IPS-11a (cell line): ENCODE results near the gene TRAPPC5.
"Not testable (repeated sequence)": the region's sequence is repeated elsewhere in the genome, so short reads cannot be mapped to it uniquely, and the experiment has no call there.

Experiments used
- H3K4me3 ChIP-seq: one replicate; pipeline ENCODE4 v1.5.1; 2013; ENCODE audit warnings: low read depth, low read length, control low read depth

Gene TRAPPC5

GRCh38 chr19:7680606-7681339 is at the start of gene TRAPPC5:
TRAPPC5 (plus strand) TSS chr19:7680833; CDS start chr19:7682254, 1,421 bp downstream.
- peak within 1 kb of the TSS; percentile 77 for H3K4me3 ChIP-seq

DNA sequence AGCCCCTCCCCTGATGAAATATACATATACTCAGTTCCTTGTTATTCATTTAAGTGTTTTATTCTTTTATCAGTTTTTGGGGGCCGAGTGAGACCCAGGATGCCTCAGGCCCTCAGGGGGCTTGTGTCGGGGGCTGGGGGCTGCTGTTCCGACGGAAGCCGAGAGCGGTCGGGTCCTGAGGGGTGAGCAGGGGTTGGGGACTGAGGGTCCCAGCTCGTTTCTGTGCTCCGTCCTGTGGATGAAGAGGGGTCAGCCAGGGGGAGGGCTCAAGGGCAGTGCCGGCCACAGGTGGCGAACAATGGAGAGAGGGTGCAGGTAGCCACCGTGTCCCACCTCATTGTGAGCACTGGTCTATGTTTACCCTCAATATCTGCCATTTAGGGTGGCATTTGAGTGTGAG is 49.1 kb upstream of the TRAPPC5 start:
- no peak overlapping the region for H3K4me3 ChIP-seq

DNA sequence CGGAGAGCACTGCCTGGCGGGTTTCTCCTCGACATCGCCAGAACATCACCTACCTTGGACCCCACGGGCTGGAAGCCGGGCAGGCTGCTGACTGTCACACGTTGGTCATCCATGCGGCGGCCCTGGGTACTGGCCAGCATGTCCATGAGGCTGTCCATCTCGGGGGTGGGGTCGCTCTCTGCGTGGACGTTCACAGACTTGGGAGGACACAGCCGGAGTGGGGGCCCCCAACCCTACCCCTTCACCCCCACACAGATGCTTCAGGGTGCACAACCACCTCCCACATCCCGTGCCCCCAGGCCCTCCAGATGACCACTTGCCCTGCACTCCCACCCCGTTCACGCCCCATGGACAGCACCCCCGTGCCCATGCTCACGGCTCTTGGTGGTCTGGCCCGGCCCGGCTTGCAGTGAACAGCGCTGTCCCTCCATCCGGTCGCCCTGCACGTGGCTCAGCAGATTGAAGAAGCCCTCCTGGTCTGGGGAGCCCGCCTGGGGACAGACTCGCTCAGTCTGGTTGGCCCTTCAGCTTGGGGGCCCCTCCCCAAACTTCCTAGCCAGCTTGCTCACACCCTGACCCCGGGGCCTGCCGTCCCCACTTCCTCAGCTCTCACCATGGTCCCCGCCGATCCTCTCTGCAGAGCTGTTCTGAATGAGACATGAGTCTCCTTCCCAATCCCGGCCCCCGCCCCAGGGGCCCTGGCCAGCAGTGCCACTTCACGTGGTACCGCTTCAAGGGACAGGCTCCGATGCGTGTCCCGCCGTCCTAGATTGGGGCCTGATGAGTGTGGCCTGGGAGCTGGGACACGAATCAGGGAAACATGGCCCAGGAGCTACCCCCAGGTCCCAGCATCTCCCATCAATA is 48.1 kb upstream of the TRAPPC5 start:
- no peak overlapping the region for H3K4me3 ChIP-seq

- H3K4me3 ChIP-seq = no peak within 1 kb of the TSS
Observed at GRCh38 chr19:7633698-7634097, 46.9 kb upstream of the TRAPPC5 start, which contains the start of gene PCP2. PCP2 (minus strand) TSS chr19:7633719; CDS start chr19:7633457, 262 bp downstream.

GRCh38 chr19:7635670-7636069 is 45.0 kb upstream of the TRAPPC5 start:
- H3K4me3 ChIP-seq = no peak overlapping the region

DNA sequence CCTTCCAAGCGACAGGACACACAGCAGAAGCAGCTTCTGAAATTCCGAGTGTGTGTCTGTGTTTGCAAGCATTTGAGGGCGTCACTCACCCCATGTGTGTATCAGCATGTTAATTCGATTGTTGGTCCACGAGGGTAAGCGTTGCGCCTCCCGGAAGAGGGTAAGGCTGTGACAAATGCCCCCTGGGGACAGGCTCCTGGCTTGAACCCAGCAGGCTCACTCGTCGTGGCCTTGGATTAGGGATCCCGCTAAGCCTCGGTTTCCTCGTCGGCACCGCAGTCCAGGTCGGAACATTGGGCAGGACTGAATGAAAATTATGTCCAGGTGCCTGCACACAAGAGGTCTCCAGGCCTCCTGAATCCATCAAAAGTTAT is 44.3 kb upstream of the TRAPPC5 start:
- no peak overlapping the region for H3K4me3 ChIP-seq

DNA sequence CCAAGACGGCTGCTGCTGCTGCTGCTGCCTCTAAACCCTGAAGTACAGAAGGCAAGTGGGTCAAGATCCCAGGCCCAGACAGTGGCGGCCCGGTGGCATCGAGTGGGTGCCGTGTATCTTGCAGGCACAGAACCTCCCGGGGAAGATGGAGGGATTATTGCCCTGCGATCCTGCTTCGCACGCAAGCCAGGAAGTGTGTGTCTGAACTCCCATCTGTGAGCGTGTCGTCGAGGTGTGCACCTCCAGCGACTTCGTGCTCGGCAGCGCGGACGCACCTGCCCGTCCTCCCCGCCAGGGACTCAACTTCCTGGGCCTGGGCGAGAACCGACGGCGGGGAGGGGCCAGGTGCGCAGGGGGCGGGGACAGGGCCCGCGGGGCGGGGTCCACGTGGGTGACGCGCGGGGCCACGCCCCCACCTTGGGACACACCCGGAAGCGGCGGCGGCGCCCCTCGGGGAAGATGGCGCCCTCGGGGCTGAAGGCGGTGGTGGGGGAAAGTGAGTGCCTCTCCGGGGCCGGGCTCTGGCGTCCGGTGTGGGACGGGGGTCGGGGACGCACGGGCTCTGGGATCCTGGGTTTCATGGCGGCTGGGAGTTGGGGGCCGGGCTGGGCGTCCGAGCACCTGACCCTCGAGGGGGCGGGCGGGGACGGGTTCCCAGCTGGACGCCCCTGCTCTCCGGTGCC is 43.8 kb upstream of the TRAPPC5 start, which contains the start of gene STXBP2:
STXBP2 (plus strand) TSS at position 420 of the 683 bp plus-strand sequence; CDS start at position 460, 40 bp downstream.
- peak within 1 kb of the TSS; percentile 62 for H3K4me3 ChIP-seq

DNA sequence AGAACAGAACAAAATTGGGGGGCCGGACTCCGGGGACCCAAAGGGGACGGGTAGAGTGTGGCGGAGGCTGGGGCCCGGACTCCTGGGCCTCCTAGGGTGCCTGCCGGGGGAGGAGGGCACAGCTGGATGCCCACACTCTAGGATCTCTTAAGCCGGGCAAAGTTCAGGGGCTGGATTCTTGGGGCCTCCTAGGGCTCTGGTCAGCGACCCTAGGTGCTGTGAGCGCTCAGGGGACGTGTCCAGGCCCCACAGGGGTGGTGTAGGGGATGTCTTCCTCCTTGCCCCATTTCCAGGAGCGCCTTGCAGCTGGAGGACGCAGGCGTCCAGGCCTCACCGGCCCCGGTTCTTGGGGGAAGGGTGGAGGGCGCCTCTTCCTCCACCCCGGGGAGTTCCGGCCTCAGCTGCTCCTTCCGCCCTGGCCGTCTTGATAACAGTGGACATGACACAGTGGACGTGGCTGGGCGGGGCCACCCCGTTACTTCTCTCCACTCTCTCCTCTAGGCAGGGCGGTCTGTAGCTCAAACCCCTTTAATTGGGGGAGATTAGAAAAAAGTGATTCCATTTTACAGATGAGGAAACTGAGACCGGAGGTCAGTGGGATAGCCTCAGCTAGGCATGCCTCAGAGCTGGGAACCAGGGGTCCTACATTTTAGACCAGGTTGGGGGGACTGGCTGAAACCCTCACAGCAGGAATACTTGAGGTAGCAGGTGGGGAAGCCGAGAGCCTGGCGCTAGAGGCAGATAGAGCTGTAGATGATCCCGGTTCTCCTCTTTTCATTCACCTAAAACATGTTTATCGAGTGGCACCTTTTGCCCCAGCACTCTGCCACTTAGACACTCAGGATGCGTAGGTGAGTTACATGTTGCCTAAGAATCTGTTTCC is 43.0 kb upstream of the TRAPPC5 start:
- H3K4me3 ChIP-seq = peak overlapping the region; percentile 62

DNA sequence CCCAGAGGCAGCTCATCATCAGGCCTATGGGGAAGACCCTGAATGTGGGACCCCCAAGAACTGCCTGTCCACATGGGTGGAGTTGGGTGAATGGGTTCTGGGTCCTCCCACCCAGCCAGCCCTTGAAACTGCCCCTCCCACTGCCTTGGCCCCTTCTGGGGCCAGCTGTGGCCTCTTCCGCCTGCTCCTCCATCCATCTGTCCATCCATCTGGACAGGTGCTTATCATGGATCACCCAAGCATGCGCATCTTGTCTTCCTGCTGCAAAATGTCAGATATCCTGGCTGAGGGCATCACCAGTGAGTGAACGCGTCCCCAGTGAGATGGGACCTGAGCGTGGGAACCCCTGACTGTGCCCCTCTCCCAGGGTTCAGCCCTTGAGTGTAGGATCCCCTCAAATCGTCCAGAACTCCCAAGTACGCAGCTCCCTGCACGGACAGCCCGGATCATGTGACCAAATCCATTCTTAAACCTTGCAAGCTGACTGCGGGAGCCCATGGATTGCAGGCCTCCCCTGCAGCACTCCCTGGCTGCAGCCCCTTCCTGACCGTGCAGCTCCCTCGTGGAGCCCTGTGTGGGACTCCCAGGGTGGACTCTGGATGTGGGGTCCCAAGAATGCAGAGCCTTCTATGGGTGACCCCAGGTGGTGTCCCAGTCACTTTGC is 41.7 kb upstream of the TRAPPC5 start:
- no peak overlapping the region for H3K4me3 ChIP-seq

GRCh38 chr19:7639863-7640348 is 40.7 kb upstream of the TRAPPC5 start:
- H3K4me3 ChIP-seq = no peak overlapping the region

GRCh38 chr19:7640803-7641202 is 39.8 kb upstream of the TRAPPC5 start:
- H3K4me3 ChIP-seq = no peak overlapping the region

GRCh38 chr19:7641290-7642276 is 39.0 kb upstream of the TRAPPC5 start:
- no peak overlapping the region for H3K4me3 ChIP-seq

- no peak overlapping the region for H3K4me3 ChIP-seq
Observed at GRCh38 chr19:7642295-7643030, 38.2 kb upstream of the TRAPPC5 start.

GRCh38 chr19:7643031-7643415 is 37.6 kb upstream of the TRAPPC5 start:
- H3K4me3 ChIP-seq = no peak overlapping the region

GRCh38 chr19:7643629-7644549 is 36.7 kb upstream of the TRAPPC5 start:
- H3K4me3 ChIP-seq = not testable (repeated sequence)

- H3K4me3 ChIP-seq = no peak overlapping the region
Observed at GRCh38 chr19:7644550-7644877, 36.1 kb upstream of the TRAPPC5 start.

DNA sequence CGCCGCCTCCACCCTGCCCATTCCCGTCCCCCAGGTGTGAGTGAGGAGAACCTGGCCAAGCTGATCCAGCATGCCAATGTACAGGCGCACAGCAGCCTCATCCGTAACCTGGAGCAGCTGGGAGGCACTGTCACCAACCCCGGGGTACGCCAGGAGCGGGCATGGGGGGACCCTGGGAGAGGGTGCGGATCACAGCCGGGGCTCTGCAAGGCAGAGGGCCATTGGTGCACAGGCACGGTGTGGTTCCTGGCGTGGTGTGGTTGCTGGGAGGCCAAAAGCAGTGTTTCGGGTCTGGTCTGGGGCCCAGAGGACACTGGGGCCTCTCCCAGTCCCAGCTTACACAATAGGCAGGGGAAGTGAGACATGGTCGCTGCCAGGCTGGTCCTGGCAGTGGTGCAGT is 35.5 kb upstream of the TRAPPC5 start:
- no peak overlapping the region for H3K4me3 ChIP-seq
